Measurements from ENCODE around the gene SLC2A4RG.

Gene SLC2A4RG

GRCh38 chr20:63747622-63748069 is 8.1 kb downstream of the SLC2A4RG start:
- H3K36me3 ChIP-seq (replicated peaks) = peaks cover 1% of the 10 kb centered on the region
- TF ChIP-seq CTCF (IDR thresholded peaks at IDR 0.05; ENCODE audit: low read depth, low read length, missing control alignments) = no peak
- H3K27ac ChIP-seq = no peak overlapping the region
- no peak for DNase-seq
- in situ Hi-C loops (cut with HindIII; ENCODE audit: low pct_ligation_motif_present, low sequenced_read_pairs) = no loop called here
- H3K4me3 ChIP-seq (ENCODE audit: low read depth, low read length) = no peak overlapping the region
- no peaks in the 10 kb centered on the region for H3K27me3 ChIP-seq (replicated peaks)

GRCh38 chr20:63748070-63748933 is 8.7 kb downstream of the SLC2A4RG start:
- Histone ChIP-seq H3K36me3 (replicated peaks) (no peaks in the 10 kb centered on the region), H3K27me3 (replicated peaks) (no peaks in the 10 kb centered on the region), H3K4me3 (ENCODE audit: low read depth, low read length) (no peak overlapping the region), H3K27ac (no peak overlapping the region)
- in situ Hi-C loops (cut with HindIII; ENCODE audit: low pct_ligation_motif_present, low sequenced_read_pairs) = no loop called here
- TF ChIP-seq CTCF (IDR thresholded peaks at IDR 0.05; ENCODE audit: low read depth, low read length, missing control alignments) = no peak
- DNase-seq = no peak

GRCh38 chr20:63748934-63749270 is 9.3 kb downstream of the SLC2A4RG start:
- no peaks in the 10 kb centered on the region for H3K36me3 ChIP-seq (replicated peaks)
- H3K27ac ChIP-seq = no peak overlapping the region
- in situ Hi-C loops (cut with HindIII; ENCODE audit: low pct_ligation_motif_present, low sequenced_read_pairs) = no loop called here
- no peak for DNase-seq
- no peak for TF ChIP-seq CTCF (IDR thresholded peaks at IDR 0.05; ENCODE audit: low read depth, low read length, missing control alignments)
- H3K4me3 ChIP-seq (ENCODE audit: low read depth, low read length) = no peak overlapping the region
- H3K27me3 ChIP-seq (replicated peaks) = no peaks in the 10 kb centered on the region

GRCh38 chr20:63749597-63750508 is 10.3 kb downstream of the SLC2A4RG start:
- Histone ChIP-seq H3K27ac (no peak overlapping the region), H3K36me3 (replicated peaks) (no peaks in the 10 kb centered on the region), H3K4me3 (ENCODE audit: low read depth, low read length) (no peak overlapping the region), H3K27me3 (replicated peaks) (no peaks in the 10 kb centered on the region)
- no peak for DNase-seq
- TF ChIP-seq CTCF (IDR thresholded peaks at IDR 0.05; ENCODE audit: low read depth, low read length, missing control alignments) = no peak
- in situ Hi-C loops (cut with HindIII; ENCODE audit: low pct_ligation_motif_present, low sequenced_read_pairs) = no loop called here

- DNase-seq = no peak
- no peaks in the 10 kb centered on the region for H3K36me3 ChIP-seq (replicated peaks)
- no peak for TF ChIP-seq CTCF (IDR thresholded peaks at IDR 0.05; ENCODE audit: low read depth, low read length, missing control alignments)
- H3K4me3 ChIP-seq (ENCODE audit: low read depth, low read length) = no peak overlapping the region
- no peaks in the 10 kb centered on the region for H3K27me3 ChIP-seq (replicated peaks)
- H3K27ac ChIP-seq = no peak overlapping the region
- in situ Hi-C loops (cut with HindIII; ENCODE audit: low pct_ligation_motif_present, low sequenced_read_pairs) = no loop called here
Measured at GRCh38 chr20:63750807-63751470, 11.4 kb downstream of the SLC2A4RG start.
